Activated CD8-positive, alpha-beta T cell treated with anti-CD3 and anti-CD28 coated beads for 36 hours (primary cell): ENCODE measurements around the gene CRYBB3. TPM values are rescaled to one million over a fixed set of nuclear protein-coding genes. Genes with fewer than 3 reads are reported as not detected.

ENCODE experiments used
- ATAC-seq: fragments of 200-7000 bp; cut with Tn5 transposase; one replicate; pipeline ENCODE4 v1.10.0; 2021; ENCODE audit warnings: mild to moderate bottlenecking, moderate library complexity
- CTCF ChIA-PET: fragments of 350-600 bp; sonication (Branson Sonifier 250); formaldehyde crosslinking; loops from one replicate; lab custom pipeline; 2021; ENCODE audit warnings: antibody characterized with exemption; lab: Charles Lee
- POLR2A ChIA-PET: fragments of 350-600 bp; sonication (Branson Sonifier 250); formaldehyde crosslinking; loops from one replicate; lab custom pipeline; 2021; ENCODE audit warnings: antibody characterized with exemption; lab: Charles Lee
- DNase-seq: peaks from one replicate; pipeline ENCODE4 v3.0.0-alpha.2; 2020
- H3K27ac Mint-ChIP-seq: one replicate; pipeline ENCODE4 v1.8.0; 2021; ENCODE audit warnings: mild to moderate bottlenecking, mixed read lengths
- H3K27me3 Mint-ChIP-seq: one replicate; pipeline ENCODE4 v1.8.0; 2021; ENCODE audit warnings: mixed read lengths
- H3K36me3 Mint-ChIP-seq: one replicate; pipeline ENCODE4 v1.8.0; 2021; ENCODE audit warnings: low read depth, mixed read lengths
- H3K4me1 Mint-ChIP-seq: one replicate; pipeline ENCODE4 v1.8.0; 2021; ENCODE audit warnings: low read depth, mixed read lengths
- H3K4me3 Mint-ChIP-seq: one replicate; pipeline ENCODE4 v1.8.0; 2021; ENCODE audit warnings: mild to moderate bottlenecking, moderate library complexity, mixed read lengths
- H3K9me3 Mint-ChIP-seq: one replicate; pipeline ENCODE4 v1.8.0; 2021; ENCODE audit warnings: mixed read lengths
- CTCF ChIP-seq: fragments of 200-600 bp; IDR thresholded peaks from one replicate; pipeline ENCODE4 v1.8.0; 2022; ENCODE audit warnings: antibody characterized with exemption, mild to moderate bottlenecking
- intact Hi-C: fragments of 100-400 bp; cut with micrococcal nuclease; formaldehyde crosslinking; loops from one replicate; pipeline ENCODE4 v1.10.0; 2022
- total RNA-seq, 2 experiments: library from RNA; stranded (reverse); gene quantifications; one replicate each; pipeline ENCODE4 v1.2.3, GENCODE V29; 2021

The CRYBB3 gene
- total RNA-seq, 2 experiments from 2014 or later: not detected

- no peak for ATAC-seq
- no peak for TF ChIP-seq CTCF
These were observed 3.3 kb upstream of the CRYBB3 start for GRCh38 chr22:25196326-25196725.

GRCh38 chr22:25197340-25197739, 2.3 kb upstream of the CRYBB3 start:
- no peaks in the 10 kb centered on the region for H3K4me1 Mint-ChIP-seq
- TF ChIP-seq CTCF: no peak
- H3K36me3 Mint-ChIP-seq: peaks cover 2% of the 10 kb centered on the region
- H3K27me3 Mint-ChIP-seq: no peaks in the 10 kb centered on the region
- ChIA-PET POLR2A (no interaction called here), CTCF (interaction anchor here (1.1 kb wide), 1 partner anchor 12 kb away, joined by 3 read pairs; no protein-coding TSS in a partner anchor)
- intact Hi-C loops: no loop called here
- ATAC-seq: no peak
- H3K4me3 Mint-ChIP-seq: no peak overlapping the region
- no peak for DNase-seq
- H3K27ac Mint-ChIP-seq: no peak overlapping the region
- no peaks in the 10 kb centered on the region for H3K9me3 Mint-ChIP-seq

More at GRCh38 chr22:25196326-25196725, 3.3 kb upstream of the CRYBB3 start:
- H3K9me3 Mint-ChIP-seq: no peaks in the 10 kb centered on the region
- no peaks in the 10 kb centered on the region for H3K4me1 Mint-ChIP-seq
- DNase-seq: no peak
- no peak overlapping the region for H3K27ac Mint-ChIP-seq
- H3K27me3 Mint-ChIP-seq: no peaks in the 10 kb centered on the region
- POLR2A ChIA-PET: no interaction called here
- H3K4me3 Mint-ChIP-seq: no peak overlapping the region
- CTCF ChIA-PET: interaction anchor here (0.8 kb wide), 1 partner anchor 12 kb away, joined by 3 read pairs; no protein-coding TSS in a partner anchor
- peaks cover 2% of the 10 kb centered on the region for H3K36me3 Mint-ChIP-seq
- intact Hi-C loops: no loop called here

DNA sequence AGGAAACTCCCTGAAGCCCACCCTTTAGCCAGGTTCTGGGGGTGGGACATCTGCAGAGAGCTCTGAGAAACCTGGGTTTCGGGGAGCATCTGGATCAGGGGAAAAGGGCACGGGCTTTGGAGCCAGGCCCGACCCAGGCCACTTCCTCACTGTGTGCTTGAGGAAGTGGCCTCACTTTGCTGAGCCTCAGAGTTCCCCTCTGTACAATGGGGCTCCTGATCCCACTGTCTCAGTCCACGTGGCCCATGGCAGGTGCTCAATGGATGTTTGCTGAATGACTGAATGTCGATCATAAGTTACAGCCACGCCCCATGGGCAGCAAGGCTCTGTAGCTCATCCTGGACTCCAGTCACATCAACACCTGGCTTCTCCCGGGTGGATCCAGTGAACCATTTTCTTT, 1.3 kb downstream of the CRYBB3 start:
- CTCF ChIA-PET: interaction anchor here (1.0 to 3.2 kb wide), 10 partner anchors 7 to 572 kb away, joined by 3 to 32 read pairs (median 6); no protein-coding TSS in a partner anchor
- intact Hi-C loops: no loop called here
- no peak overlapping the region for H3K4me3 Mint-ChIP-seq
- H3K27me3 Mint-ChIP-seq: no peaks in the 10 kb centered on the region
- DNase-seq: no peak
- no peak overlapping the region for H3K27ac Mint-ChIP-seq
- H3K9me3 Mint-ChIP-seq: no peaks in the 10 kb centered on the region
- POLR2A ChIA-PET: no interaction called here
- no peak for TF ChIP-seq CTCF
- H3K36me3 Mint-ChIP-seq: no peaks in the 10 kb centered on the region
- no peak for ATAC-seq
- H3K4me1 Mint-ChIP-seq: no peaks in the 10 kb centered on the region

DNA sequence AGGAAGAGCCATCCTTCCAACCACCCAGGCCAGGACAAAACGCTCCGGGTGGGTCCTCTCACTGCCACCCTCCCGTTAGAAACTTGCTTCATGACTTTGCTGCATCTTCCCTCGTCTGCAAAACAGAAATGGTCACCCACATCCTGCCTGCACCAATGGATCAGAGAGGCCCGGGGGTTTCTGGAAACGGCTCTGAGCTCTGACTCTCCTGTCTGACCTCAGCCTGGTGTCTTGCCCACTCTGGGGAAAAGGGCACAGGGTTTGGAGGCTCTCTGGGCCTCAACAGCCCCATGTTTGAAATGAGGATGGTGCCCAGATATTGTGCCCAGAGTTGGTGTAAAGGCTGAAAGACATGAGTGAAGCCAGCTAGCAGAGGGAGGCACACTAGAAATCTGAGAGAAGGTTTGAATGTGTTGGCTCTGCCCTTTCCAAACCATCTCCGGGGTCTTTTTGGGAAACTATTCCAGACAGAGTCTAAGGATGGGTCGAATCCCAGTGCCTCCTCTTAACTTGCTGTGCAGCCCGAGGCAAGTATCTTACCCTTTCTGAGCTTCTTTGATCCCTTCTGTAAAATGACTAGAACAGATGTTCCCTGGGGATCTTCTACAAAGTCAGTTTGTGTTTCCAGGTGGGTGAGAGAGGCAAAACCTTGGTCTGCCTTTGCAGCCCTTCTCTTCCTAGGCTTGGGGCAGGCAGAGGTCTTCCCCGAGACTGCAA, 2.1 kb downstream of the CRYBB3 start:
- ATAC-seq: no peak

More for the DNA sequence above, 2.1 kb downstream of the CRYBB3 start:
- H3K36me3 Mint-ChIP-seq: no peaks in the 10 kb centered on the region
- peak; percentile 15 for DNase-seq
- H3K9me3 Mint-ChIP-seq: no peaks in the 10 kb centered on the region
- H3K27ac Mint-ChIP-seq: no peak overlapping the region
- intact Hi-C loops: no loop called here
- H3K27me3 Mint-ChIP-seq: no peaks in the 10 kb centered on the region
- CTCF ChIA-PET: interaction anchor here (0.8 to 3.2 kb wide), 33 partner anchors 8 to 572 kb away, joined by 3 to 32 read pairs (median 5); no protein-coding TSS in a partner anchor
- no peaks in the 10 kb centered on the region for H3K4me1 Mint-ChIP-seq
- POLR2A ChIA-PET: no interaction called here
- no peak for TF ChIP-seq CTCF
- no peak overlapping the region for H3K4me3 Mint-ChIP-seq
